Testis (tissue), 3 donors: ENCODE measurements around the gene TGFBR3. TPM values are rescaled to one million over a fixed set of nuclear protein-coding genes. Genes with fewer than 3 reads are reported as not detected.

ENCODE experiments used
- DNase-seq: peaks from one replicate; pipeline ENCODE4 v3.0.0-alpha.2; 2019
- H3K27ac ChIP-seq, 2 donors: fragments of 200-600 bp; sonication (generic); one replicate each; pipeline ENCODE4 v1.5.1; 2019
- H3K27me3 ChIP-seq: fragments of 200-600 bp; sonication (generic); one replicate; pipeline ENCODE4 v1.5.1; 2019
- H3K36me3 ChIP-seq: fragments of 200-600 bp; sonication (generic); one replicate; pipeline ENCODE4 v1.5.1; 2017; ENCODE audit warnings: low read depth; ENCODE audit errors: missing control alignments
- H3K4me1 ChIP-seq: fragments of 200-600 bp; sonication (generic); one replicate; pipeline ENCODE4 v1.5.1; 2019
- H3K4me3 ChIP-seq, 2 donors: fragments of 200-600 bp; sonication (generic); one replicate each; pipeline ENCODE4 v1.5.1; 2017 to 2019
- H3K9me3 ChIP-seq: fragments of 200-600 bp; sonication (generic); one replicate; pipeline ENCODE4 v1.5.1; 2017
- POLR2A ChIP-seq: fragments of 450-650 bp; IDR thresholded peaks from one replicate; pipeline ENCODE4 v1.6.1; 2017; ENCODE audit warnings: antibody characterized with exemption, mild to moderate bottlenecking, moderate library complexity
- WGBS, 2 donors: methylation state at CpG; one replicate each; pipeline ENCODE4 v1.1.5; 2018; 5-methylcytosine and 5-hydroxymethylcytosine counted together
- intact Hi-C: fragments of 100-400 bp; cut with DNase I; formaldehyde crosslinking; loops from one replicate; pipeline ENCODE4 v1.15.1; 2023; ENCODE audit warnings: low total_unique reads
- polyA plus RNA-seq: library from polyadenylated mRNA; stranded (reverse); fragments of 350-450 nt; fragmentation: Illumina TruSeq; extraction: RNeasy Lipid Tissue Mini Kit (QIAGEN cat#74804); gene quantifications from one replicate; pipeline ENCODE4 v1.2.3, GENCODE V29; 2014; ENCODE audit warnings: low read depth, low replicate concordance; ENCODE audit not compliant: insufficient read depth
- total RNA-seq, 2 donors: library from RNA; depleted of rRNA; stranded (reverse); fragments of >200 nt; gene quantifications; one replicate each; pipeline ENCODE4 v1.2.3, GENCODE V29; 2016
- TF ChIP-seq, protein P1 (sequence below), 3 experiments: fragments of 450-650 bp in 2 of 3; fragments of 200-600 bp in 1 of 3; sonication (generic) in 1 of 3; IDR thresholded peaks; one replicate each; pipeline ENCODE4 v1.5.1; 2016 to 2019; ENCODE audit warnings: antibody characterized with exemption in 3 of 3, mild to moderate bottlenecking in 2 of 3, moderate library complexity in 1 of 3

Gene TGFBR3
- total and polyA plus RNA-seq, 3 donors from 2014 or later = 24.0 to 37.2 (median 34.7) TPM

DNA sequence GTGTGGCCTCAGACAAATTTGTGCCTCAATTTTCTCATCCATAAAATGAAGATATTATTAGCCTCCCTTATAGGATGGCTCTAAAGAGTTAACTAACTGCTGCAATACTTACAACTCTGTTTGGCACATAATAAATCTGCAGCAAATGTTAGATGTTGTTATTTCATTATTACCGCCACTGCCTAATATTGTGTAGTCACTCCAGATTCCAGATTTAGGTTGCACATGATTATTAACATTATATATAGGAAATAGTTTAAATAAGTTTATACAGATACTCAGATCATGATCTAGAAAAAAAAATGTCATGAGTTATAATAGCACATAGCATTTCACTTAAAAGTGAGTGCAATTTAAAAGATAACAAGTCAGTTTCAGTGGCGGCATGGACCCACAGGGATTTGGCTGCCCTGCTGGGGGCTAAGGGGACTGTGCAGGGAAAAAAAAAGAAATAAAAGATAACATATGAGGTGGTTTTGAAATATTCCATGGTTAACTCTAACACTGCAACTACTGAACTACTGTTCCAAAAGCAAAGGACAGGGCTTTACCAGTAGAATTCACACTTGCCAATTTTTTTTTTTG, 170.4 kb downstream of the TGFBR3 start:
- TF ChIP-seq, protein P1, sequence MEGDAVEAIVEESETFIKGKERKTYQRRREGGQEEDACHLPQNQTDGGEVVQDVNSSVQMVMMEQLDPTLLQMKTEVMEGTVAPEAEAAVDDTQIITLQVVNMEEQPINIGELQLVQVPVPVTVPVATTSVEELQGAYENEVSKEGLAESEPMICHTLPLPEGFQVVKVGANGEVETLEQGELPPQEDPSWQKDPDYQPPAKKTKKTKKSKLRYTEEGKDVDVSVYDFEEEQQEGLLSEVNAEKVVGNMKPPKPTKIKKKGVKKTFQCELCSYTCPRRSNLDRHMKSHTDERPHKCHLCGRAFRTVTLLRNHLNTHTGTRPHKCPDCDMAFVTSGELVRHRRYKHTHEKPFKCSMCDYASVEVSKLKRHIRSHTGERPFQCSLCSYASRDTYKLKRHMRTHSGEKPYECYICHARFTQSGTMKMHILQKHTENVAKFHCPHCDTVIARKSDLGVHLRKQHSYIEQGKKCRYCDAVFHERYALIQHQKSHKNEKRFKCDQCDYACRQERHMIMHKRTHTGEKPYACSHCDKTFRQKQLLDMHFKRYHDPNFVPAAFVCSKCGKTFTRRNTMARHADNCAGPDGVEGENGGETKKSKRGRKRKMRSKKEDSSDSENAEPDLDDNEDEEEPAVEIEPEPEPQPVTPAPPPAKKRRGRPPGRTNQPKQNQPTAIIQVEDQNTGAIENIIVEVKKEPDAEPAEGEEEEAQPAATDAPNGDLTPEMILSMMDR (IDR thresholded peaks at IDR 0.05) = no peak
- no peak for TF ChIP-seq POLR2A
- no peak overlapping the region for H3K4me3 ChIP-seq
- no peak for DNase-seq
- peaks cover 5% of the 10 kb centered on the region for H3K4me1 ChIP-seq
- 84 to 97% methylated on average over 2 of the region's 2 CpGs for WGBS, 2 donors
- intact Hi-C loops = no loop called here
- H3K27me3 ChIP-seq = no peaks in the 10 kb centered on the region
- H3K9me3 ChIP-seq = no peaks in the 10 kb centered on the region
- no peaks in the 10 kb centered on the region for H3K36me3 ChIP-seq
- no peak overlapping the region for H3K27ac ChIP-seq

- H3K4me3 ChIP-seq = no peak overlapping the region
- intact Hi-C loops = no loop called here
- no peaks in the 10 kb centered on the region for H3K9me3 ChIP-seq
- TF ChIP-seq POLR2A = no peak
- TF ChIP-seq, protein P1 (IDR thresholded peaks at IDR 0.05) = no peak
- H3K27ac ChIP-seq = no peak overlapping the region
- H3K4me1 ChIP-seq = peaks cover 5% of the 10 kb centered on the region
- WGBS, 2 donors = 87 to 91% methylated on average over 8 of the region's 8 CpGs
- DNase-seq = no peak
- H3K36me3 ChIP-seq = no peaks in the 10 kb centered on the region
- no peaks in the 10 kb centered on the region for H3K27me3 ChIP-seq
Measured at GRCh38 chr1:91714867-91715381, 171.0 kb downstream of the TGFBR3 start.

DNA sequence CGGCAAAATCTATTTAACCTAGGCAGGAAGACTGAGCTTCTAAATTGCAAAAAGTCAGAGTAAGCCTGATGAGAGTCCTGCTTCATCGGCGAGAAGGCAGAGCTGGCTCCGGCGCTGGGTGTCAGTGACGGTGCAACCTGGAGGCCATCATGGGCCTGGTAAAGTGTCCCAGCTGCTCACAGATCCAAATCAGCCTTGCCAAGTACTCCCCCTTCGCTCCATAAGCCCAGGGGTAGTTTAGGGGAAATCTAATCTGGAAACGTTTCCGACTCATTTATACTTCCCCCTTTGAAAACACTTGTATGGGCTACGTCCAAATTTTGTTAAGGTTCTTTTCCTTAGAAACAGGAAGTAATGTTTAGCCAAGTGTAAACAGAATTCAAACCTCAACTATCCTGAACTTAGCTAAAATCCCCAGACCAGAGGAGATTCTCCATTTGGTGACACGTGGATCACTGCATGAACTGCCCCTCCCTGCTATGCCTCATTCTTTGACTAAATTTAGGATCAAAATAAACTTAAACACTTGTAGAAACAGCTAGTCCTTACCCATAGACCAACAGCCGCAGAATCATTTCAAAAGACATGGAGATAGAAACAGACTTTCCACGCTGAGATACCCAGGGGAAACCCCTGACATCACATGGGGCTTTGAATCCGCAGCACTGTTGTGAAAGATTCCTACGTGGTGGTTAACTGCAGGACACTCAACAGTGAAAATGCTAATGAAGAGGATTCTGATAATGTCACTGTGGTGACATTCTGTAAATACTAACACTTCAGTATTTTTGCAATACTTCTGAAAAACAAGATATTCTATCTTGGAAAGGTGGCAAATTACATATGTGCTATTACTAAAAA, 172.7 kb downstream of the TGFBR3 start:
- Histone ChIP-seq H3K27me3 (no peaks in the 10 kb centered on the region), H3K4me1 (peaks cover 5% of the 10 kb centered on the region), H3K27ac (peak overlapping the region; percentile 45 to 74), H3K4me3 (no peak overlapping the region), H3K9me3 (no peaks in the 10 kb centered on the region), H3K36me3 (no peaks in the 10 kb centered on the region)
- intact Hi-C loops = no loop called here
- DNase-seq = peak; percentile 29
- TF ChIP-seq POLR2A = no peak
- TF ChIP-seq, protein P1 (IDR thresholded peaks at IDR 0.05) = no peak
- WGBS, 2 donors = 39 to 40% methylated on average over 15 of the region's 15 CpGs

GRCh38 chr1:91712393-91712792, 173.6 kb downstream of the TGFBR3 start:
- H3K27ac ChIP-seq = peak overlapping the region in 1 of 2 donors; percentile 74
- H3K36me3 ChIP-seq = no peaks in the 10 kb centered on the region
- H3K27me3 ChIP-seq = no peaks in the 10 kb centered on the region
- no peak for DNase-seq
- no peaks in the 10 kb centered on the region for H3K9me3 ChIP-seq
- TF ChIP-seq, protein P1 (IDR thresholded peaks at IDR 0.05) = no peak
- no peak for TF ChIP-seq POLR2A
- WGBS, 2 donors = 56 to 66% methylated on average over 3 of the region's 3 CpGs
- H3K4me3 ChIP-seq = no peak overlapping the region
- peaks cover 5% of the 10 kb centered on the region for H3K4me1 ChIP-seq
- intact Hi-C loops = no loop called here
